NCI-H524 (cell line): Measurements from ENCODE around the gene NRXN3.

ENCODE experiments used
- DNase-seq, 2 experiments: peaks; one replicate each; lab custom pipeline; 2025; lab: John Stamatoyannopoulos, UW

NRXN3 gene

GRCh38 chr14:79284621-79285020 lies 1114.4 kb downstream of the NRXN3 start:
- no peak for DNase-seq

- no peak for DNase-seq
These were observed 1115.1 kb downstream of the NRXN3 start for GRCh38 chr14:79285263-79285662.

GRCh38 chr14:79287976-79288375 lies 1117.8 kb downstream of the NRXN3 start:
- no peak for DNase-seq

GRCh38 chr14:79293482-79294177 lies 1123.5 kb downstream of the NRXN3 start:
- DNase-seq = peak in 1 of 2 experiments; percentile 28

- no peak for DNase-seq
These were observed 1124.3 kb downstream of the NRXN3 start for GRCh38 chr14:79294499-79294898.

GRCh38 chr14:79295385-79295784 lies 1125.2 kb downstream of the NRXN3 start:
- DNase-seq = no peak

- DNase-seq = no peak
These were observed 1128.2 kb downstream of the NRXN3 start for GRCh38 chr14:79298373-79298772.

GRCh38 chr14:79299162-79299561 lies 1129.0 kb downstream of the NRXN3 start:
- no peak for DNase-seq

GRCh38 chr14:79304279-79304678 lies 1134.1 kb downstream of the NRXN3 start:
- DNase-seq = no peak

GRCh38 chr14:79306546-79306945 lies 1136.4 kb downstream of the NRXN3 start:
- no peak for DNase-seq

GRCh38 chr14:79318371-79318770 lies 1148.2 kb downstream of the NRXN3 start:
- no peak for DNase-seq

GRCh38 chr14:79320561-79320960 lies 1150.4 kb downstream of the NRXN3 start:
- no peak for DNase-seq

GRCh38 chr14:79321070-79321469 lies 1150.9 kb downstream of the NRXN3 start:
- no peak for DNase-seq

GRCh38 chr14:79325071-79325470 lies 1154.9 kb downstream of the NRXN3 start:
- no peak for DNase-seq

GRCh38 chr14:79325557-79325956 lies 1155.4 kb downstream of the NRXN3 start:
- no peak for DNase-seq

GRCh38 chr14:79328863-79329262 lies 1158.7 kb downstream of the NRXN3 start:
- no peak for DNase-seq

- DNase-seq = no peak
These were observed 1161.7 kb downstream of the NRXN3 start for GRCh38 chr14:79331830-79332229.

GRCh38 chr14:79332504-79333197 lies 1162.5 kb downstream of the NRXN3 start:
- no peak for DNase-seq

GRCh38 chr14:79333198-79333546 lies 1163.0 kb downstream of the NRXN3 start:
- no peak for DNase-seq

GRCh38 chr14:79334272-79334671 lies 1164.1 kb downstream of the NRXN3 start:
- no peak for DNase-seq

- DNase-seq = no peak
These were observed 1167.6 kb downstream of the NRXN3 start for GRCh38 chr14:79337761-79338160.

GRCh38 chr14:79342942-79343341 lies 1172.8 kb downstream of the NRXN3 start:
- DNase-seq = no peak

- DNase-seq = peak in 1 of 2 experiments; percentile 28
These were observed 1180.8 kb downstream of the NRXN3 start for GRCh38 chr14:79351011-79351410.
